H1 (cell line): ENCODE measurements around the gene TMEM170A. TPM values are rescaled to one million over a fixed set of nuclear protein-coding genes. Genes with fewer than 3 reads are reported as not detected.

Source experiments
- CTCF ChIA-PET: fragments of 300-600 bp; sonication (Branson Sonifier 250); formaldehyde crosslinking; loops from one replicate; lab custom pipeline; 2021; ENCODE audit not compliant: partially characterized antibody; lab: Charles Lee
- POLR2A ChIA-PET: fragments of 300-600 bp; sonication (Branson Sonifier 250); formaldehyde crosslinking; loops from one replicate; lab custom pipeline; 2021; ENCODE audit warnings: inconsistent platforms; ENCODE audit not compliant: partially characterized antibody; lab: Charles Lee
- DNase-seq, 2 experiments: peaks; one replicate each; pipeline versions ENCODE4 v3.0.0 to v3.0.0-alpha.2; 2010 to 2022; ENCODE audit warnings: low spot score in 2 of 2, low read depth in 1 of 2, mixed read lengths in 1 of 2
- FAIRE-seq: peaks from 2 replicates; lab custom pipeline; 2011; peaks lifted over from hg19 to GRCh38; lab: Jason Lieb, UNC
- H2AFZ ChIP-seq: 2 replicates; pipeline ENCODE4 v1.8.1; 2012; ENCODE audit warnings: low read length, inconsistent platforms
- H2AK5ac ChIP-seq: 2 replicates; pipeline ENCODE4 v1.6.1; 2013; ENCODE audit warnings: low read depth, low read length
- H2BK120ac ChIP-seq: replicated peaks from 2 replicates; pipeline ENCODE3; 2013; ENCODE audit warnings: low read depth, low read length, inconsistent platforms
- H2BK12ac ChIP-seq: 2 replicates; pipeline ENCODE4 v1.6.1; 2013; ENCODE audit warnings: low read depth, low read length
- H2BK15ac ChIP-seq: 2 replicates; pipeline ENCODE4 v1.6.1; 2013; ENCODE audit warnings: low read length
- H2BK20ac ChIP-seq: 2 replicates; pipeline ENCODE4 v1.6.1; 2013; ENCODE audit warnings: low read length
- H2BK5ac ChIP-seq: 2 replicates; pipeline ENCODE4 v1.6.1; 2013; ENCODE audit warnings: low read depth, low read length
- H3K14ac ChIP-seq: 2 replicates; pipeline ENCODE4 v1.6.1; 2013; ENCODE audit warnings: inconsistent platforms; ENCODE audit not compliant: insufficient read length
- H3K18ac ChIP-seq: 2 replicates; pipeline ENCODE4 v1.6.1; 2013; ENCODE audit warnings: low read length; ENCODE audit errors: extremely low read depth
- H3K23ac ChIP-seq: 2 replicates; pipeline ENCODE4 v1.6.1; 2013; ENCODE audit warnings: inconsistent platforms; ENCODE audit not compliant: insufficient read length
- H3K23me2 ChIP-seq: 2 replicates; pipeline ENCODE4 v1.6.1; 2013; ENCODE audit warnings: low read depth, low read length
- H3K27ac ChIP-seq: 2 replicates; pipeline ENCODE4 v1.6.1; 2011; ENCODE audit warnings: low read depth, low read length, inconsistent platforms
- H3K27me3 ChIP-seq, 4 experiments: replicated peaks in 1 of 4; 1 replicate in 1 of 4; 2 replicates in 3 of 4; pipeline versions ENCODE4 v1.6.1 to v1.8.1; 2011 to 2013; ENCODE audit warnings: low read length in 3 of 4, mild to moderate bottlenecking in 3 of 4, inconsistent platforms in 2 of 4, mixed read lengths in 2 of 4, moderate library complexity in 1 of 4; ENCODE audit not compliant: control insufficient read depth in 3 of 4, insufficient read depth in 3 of 4; ENCODE audit errors: extremely low read depth in 1 of 4
- H3K36me3 ChIP-seq, 4 experiments: 2 replicates each; pipeline versions ENCODE4 v1.6.1 to v1.8.1; 2011 to 2013; ENCODE audit warnings: mild to moderate bottlenecking in 4 of 4, low read length in 3 of 4, moderate library complexity in 2 of 4, control low read depth in 1 of 4, inconsistent platforms in 1 of 4; ENCODE audit not compliant: insufficient read depth in 4 of 4, control insufficient read depth in 2 of 4
- H3K4ac ChIP-seq: replicated peaks from 2 replicates; pipeline ENCODE3; 2013; ENCODE audit warnings: low read length, low read depth, mixed read lengths, inconsistent platforms; ENCODE audit not compliant: insufficient read length
- H3K4me1 ChIP-seq, 4 experiments: replicated peaks in 1 of 4; 1 replicate in 1 of 4; 2 replicates in 3 of 4; pipeline versions ENCODE4 v1.6.1 to v1.8.1; 2011 to 2013; ENCODE audit warnings: low read length in 3 of 4, inconsistent platforms in 2 of 4, mixed read lengths in 1 of 4; ENCODE audit not compliant: insufficient read depth in 4 of 4, control insufficient read depth in 3 of 4
- H3K4me2 ChIP-seq, 2 experiments: 2 replicates each; pipeline versions ENCODE4 v1.6.1 to v1.8.1; 2011 to 2013; ENCODE audit warnings: low read depth in 2 of 2, low read length in 2 of 2, control low read depth in 1 of 2, inconsistent platforms in 1 of 2, mild to moderate bottlenecking in 1 of 2; ENCODE audit not compliant: insufficient read depth in 1 of 2
- H3K4me3 ChIP-seq, 4 experiments: fragments of 200-600, 300-600 bp in 1 of 4; sonication (generic), shearing (Covaris generic), sonication (Bioruptor Twin) in 1 of 4; 2 replicates each; pipeline versions ENCODE4 v1.5.1 to v1.8.1; 2011 to 2016; ENCODE audit warnings: low read length in 4 of 4, low read depth in 3 of 4, control low read depth in 2 of 4, inconsistent platforms in 2 of 4, mild to moderate bottlenecking in 2 of 4, mixed read lengths in 1 of 4, moderate library complexity in 1 of 4; ENCODE audit not compliant: insufficient read depth in 2 of 4; ENCODE audit errors: extremely low read depth in 1 of 4
- H3K56ac ChIP-seq: replicated peaks from 2 replicates; pipeline ENCODE3; 2013; ENCODE audit warnings: low read depth, mild to moderate bottlenecking, mixed read lengths, low read length, inconsistent platforms; ENCODE audit not compliant: insufficient read length
- H3K79me1 ChIP-seq: 2 replicates; pipeline ENCODE4 v1.6.1; 2013; ENCODE audit warnings: low read depth, low read length, control low read depth
- H3K79me2 ChIP-seq, 2 experiments: 2 replicates each; pipeline versions ENCODE4 v1.6.1 to v1.8.1; 2012 to 2013; ENCODE audit warnings: low read length in 2 of 2, mild to moderate bottlenecking in 2 of 2, inconsistent platforms in 1 of 2; ENCODE audit not compliant: insufficient read depth in 2 of 2, control insufficient read depth in 1 of 2
- H3K9ac ChIP-seq, 4 experiments: replicated peaks in 1 of 4; 1 replicate in 1 of 4; 2 replicates in 3 of 4; pipeline versions ENCODE4 v1.6.1 to v1.8.1; 2011 to 2013; ENCODE audit warnings: low read depth in 3 of 4, low read length in 3 of 4, control low read depth in 2 of 4, mild to moderate bottlenecking in 2 of 4, moderate library complexity in 2 of 4, inconsistent platforms in 1 of 4; ENCODE audit errors: extremely low read depth in 1 of 4
- H3K9me3 ChIP-seq, 2 experiments: 2 replicates each; pipeline versions ENCODE4 v1.6.1 to v1.8.1; 2012 to 2013; ENCODE audit warnings: mild to moderate bottlenecking in 2 of 2, moderate library complexity in 2 of 2, control low read depth in 1 of 2, inconsistent platforms in 1 of 2, low read depth in 1 of 2, low read length in 1 of 2, mixed read lengths in 1 of 2; ENCODE audit not compliant: insufficient read depth in 2 of 2
- H4K20me1 ChIP-seq, 2 experiments: replicated peaks in 1 of 2; 2 replicates each; pipeline versions ENCODE3 to v1.8.1; 2011 to 2013; ENCODE audit warnings: inconsistent platforms in 2 of 2, low read length in 2 of 2, mild to moderate bottlenecking in 1 of 2; ENCODE audit not compliant: insufficient read depth in 2 of 2, control insufficient read depth in 1 of 2
- H4K5ac ChIP-seq: 2 replicates; pipeline ENCODE4 v1.6.1; 2013; ENCODE audit warnings: low read length, low read depth, mixed read lengths, inconsistent platforms; ENCODE audit not compliant: insufficient read length
- H4K8ac ChIP-seq: 2 replicates; pipeline ENCODE4 v1.8.0; 2013; ENCODE audit warnings: mild to moderate bottlenecking, moderate library complexity, low read length, inconsistent platforms; ENCODE audit not compliant: insufficient read depth; ENCODE audit errors: extremely low read depth
- H4K91ac ChIP-seq: replicated peaks from 2 replicates; pipeline ENCODE3; 2013; ENCODE audit warnings: low read length, mixed read lengths, inconsistent platforms; ENCODE audit not compliant: insufficient read length
- BCL11A ChIP-seq, 2 experiments: IDR thresholded peaks; one replicate each; pipeline ENCODE4 v1.6.1; 2011; ENCODE audit warnings: low read depth in 2 of 2, low read length in 2 of 2, mild to moderate bottlenecking in 2 of 2
- JUND ChIP-seq: IDR thresholded peaks from 2 replicates; pipeline ENCODE4 v1.6.1; 2011; ENCODE audit warnings: mild to moderate bottlenecking, improper control_type of control experiment, low read length
- NANOG ChIP-seq: IDR thresholded peaks from 2 replicates; pipeline ENCODE4 v1.6.1; 2011; ENCODE audit warnings: low read length, low read depth, mild to moderate bottlenecking, inconsistent platforms; ENCODE audit not compliant: insufficient read depth, poor library complexity, severe bottlenecking
- POLR2A ChIP-seq, 2 experiments: IDR thresholded peaks; 1 replicate in 1 of 2; 2 replicates in 1 of 2; pipeline ENCODE4 v1.6.1; 2011; ENCODE audit warnings: low read depth in 2 of 2, low read length in 2 of 2, mild to moderate bottlenecking in 2 of 2; ENCODE audit errors: control extremely low read depth in 1 of 2
- TAF1 ChIP-seq: IDR thresholded peaks from 2 replicates; pipeline ENCODE4 v1.6.1; 2011; ENCODE audit warnings: mild to moderate bottlenecking, low read depth, low read length
- TBP ChIP-seq: IDR thresholded peaks from 2 replicates; pipeline ENCODE4 v1.6.1; 2011; ENCODE audit warnings: low read depth, low read length, improper control_type of control experiment
- ZNF274 ChIP-seq: IDR thresholded peaks from 2 replicates; pipeline ENCODE4 v1.7.0; 2012; ENCODE audit warnings: low read length, borderline replicate concordance; ENCODE audit errors: extremely low read depth
- WGBS, 2 experiments: shearing (Covaris generic) in 1 of 2; methylation state at CpG; one replicate each; pipeline versions ENCODE4 v1.1.6 to v1.1.7; 2013 to 2015; ENCODE audit warnings: low lambda C conversion rate in 2 of 2, mixed read lengths in 2 of 2, inconsistent platforms in 1 of 2, low coverage in 1 of 2, missing lambda C conversion rate in 1 of 2; ENCODE audit not compliant: insufficient replicate concordance in 2 of 2, insufficient coverage in 1 of 2, insufficient read length in 1 of 2; ENCODE audit errors: extremely low coverage in 1 of 2, missing lambda C conversion rate in 1 of 2; 5-methylcytosine and 5-hydroxymethylcytosine counted together
- polyA plus RNA-seq, 7 experiments: library from polyadenylated mRNA; depleted of rRNA in 3 of 7; stranded (reverse) in 5 of 7; unstranded in 2 of 7; fragments of >200 nt in 5 of 7; fragments of 200-250 nt in 2 of 7; gene quantifications; 1 replicate in 5 of 7; 2 replicates in 1 of 7; 4 replicates in 1 of 7; pipeline versions ENCODE4 v1.2.1 to v1.2.3, GENCODE V29; 2011 to 2013; ENCODE audit warnings: missing spikeins in 2 of 7, mixed read lengths in 2 of 7
- total RNA-seq: library from RNA; stranded (reverse); fragmentation: NEBNext Ultra II Directional; extraction: Animal tissue kit (Norgen Biotek cat#: 25700); gene quantifications from 2 replicates; pipeline ENCODE4 v1.2.1, GENCODE V29; 2021

TMEM170A gene
- total and polyA plus RNA-seq, 2 of the 8 experiments (the other 6 are each of a cell fraction or from before 2014, with no cell fraction given), result 22.9 to 56.6 TPM

- Histone ChIP-seq H2AFZ (no peak overlapping the region), H2BK12ac (no peak overlapping the region; the same call in 1 of the 2 replicates), H3K79me2 (peaks cover 11 to 87% of the 10 kb centered on the region in 2 experiments), H3K4me2 (no peak overlapping the region), H2BK20ac (no peak overlapping the region), H2BK5ac (no peak overlapping the region), H4K5ac (no peak overlapping the region), H2BK120ac (no peak overlapping the region), H3K9ac (no peak overlapping the region), H3K56ac (no peak overlapping the region), H3K23ac (no peak overlapping the region), H2AK5ac (no peak overlapping the region), H3K36me3 (no peaks in the 10 kb centered on the region), H3K9me3 (no peaks in the 10 kb centered on the region), H4K91ac (no peak overlapping the region), H3K27me3 (no peaks in the 10 kb centered on the region), H3K79me1 (peaks cover 11% of the 10 kb centered on the region), H3K23me2 (0 out of 2 replicates have a peak, but pooled peaks cover 1% of the 10 kb centered on the region), H3K4me3 (no peak overlapping the region), H4K8ac (no peak overlapping the region), H3K4me1 (peaks cover 3 to 8% (median 5%) of the 10 kb centered on the region in 4 experiments; a peak in 6 of 7 replicates), H3K18ac (no peak overlapping the region), H4K20me1 (peaks cover 11 to 27% of the 10 kb centered on the region in 2 experiments), H3K14ac (no peak overlapping the region), H3K4ac (no peak overlapping the region), H2BK15ac (no peak overlapping the region), H3K27ac (no peak overlapping the region)
- no peak for DNase-seq
- CTCF ChIA-PET, result interaction anchor here (0.6 kb wide), 1 partner anchor 524 kb away, joined by 3 read pairs; no protein-coding TSS in a partner anchor
- POLR2A ChIA-PET, result no interaction called here
- 100% methylated on average over 4 of the region's 4 CpGs; no CpG with 5 or more reads in 1 of the 2 experiments for WGBS, 2 experiments
- TF ChIP-seq ZNF274 (no peak), BCL11A (IDR thresholded peaks at IDR 0.05; ENCODE audit: low read depth in 2 of 2, low read length in 2 of 2) (no peak), TBP (no peak), NANOG (no peak), JUND (no peak), TAF1 (no peak), POLR2A (IDR thresholded peaks at IDR 0.05; ENCODE audit: control extremely low read depth in 1 of 2, low read depth in 2 of 2, low read length in 2 of 2) (no peak)
- no peak for FAIRE-seq
Observed at GRCh38 chr16:75459691-75460090, 4.8 kb downstream of the TMEM170A start.
